GM21528 (cell line): Measurements from ENCODE around the gene MAST4.

ENCODE experiments used
- ATAC-seq: cut with Tn5 transposase; IDR thresholded peaks from one replicate; pipeline ENCODE4 v1.9.1; 2021; ENCODE audit warnings: mild to moderate bottlenecking, moderate library complexity; ENCODE audit not compliant: unreplicated experiment, low FRiP score

MAST4 gene

DNA sequence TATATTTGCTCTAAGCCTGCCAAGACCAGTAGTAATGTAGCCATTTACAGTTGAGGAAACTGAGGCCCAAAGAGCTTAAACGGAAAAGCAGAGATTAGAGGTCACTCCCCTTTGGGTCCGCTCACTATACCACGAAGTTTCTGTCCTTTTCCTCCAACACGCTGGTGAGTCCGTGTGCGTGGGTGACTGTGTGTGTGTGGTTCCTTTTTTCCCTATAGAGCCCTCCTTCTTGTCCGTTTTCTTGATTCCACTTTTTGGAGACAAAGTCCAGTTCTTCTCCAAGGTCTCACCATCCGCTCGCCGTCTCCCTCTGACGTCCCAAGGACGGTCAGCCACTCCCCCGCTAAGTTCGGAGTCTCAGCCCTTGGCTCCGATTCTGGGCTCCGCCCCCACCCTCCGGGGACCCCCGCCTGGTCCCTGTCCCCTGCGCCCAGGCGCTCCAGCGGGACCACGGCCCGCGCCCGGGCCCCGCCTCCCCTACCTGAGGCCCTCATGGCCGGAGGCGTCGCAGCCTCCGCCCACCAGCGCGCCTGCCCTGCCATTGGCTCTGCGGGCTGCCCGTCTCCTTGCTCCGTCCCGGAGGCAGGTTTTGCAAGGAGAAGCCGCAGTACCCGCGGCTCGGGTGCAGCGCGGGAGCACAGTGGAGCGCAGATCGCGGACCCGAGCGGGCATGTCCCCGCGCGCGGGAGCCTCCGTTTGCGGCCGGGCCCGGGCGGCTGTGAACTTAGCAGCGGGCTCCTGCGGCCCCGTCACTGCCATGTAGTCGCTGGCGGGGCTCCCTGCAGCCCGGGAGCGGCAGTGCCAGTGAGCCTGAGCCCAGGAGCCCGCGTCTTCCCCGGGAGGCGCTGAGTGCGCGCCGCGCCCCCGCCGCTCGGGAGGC lies at the start of gene MAST4:
TSS of gene MAST4 (plus strand) at position 638 of the 880 bp plus-strand sequence. CDS start 263 bp downstream, outside the sequence.
- ATAC-seq, result peak; percentile 98

DNA sequence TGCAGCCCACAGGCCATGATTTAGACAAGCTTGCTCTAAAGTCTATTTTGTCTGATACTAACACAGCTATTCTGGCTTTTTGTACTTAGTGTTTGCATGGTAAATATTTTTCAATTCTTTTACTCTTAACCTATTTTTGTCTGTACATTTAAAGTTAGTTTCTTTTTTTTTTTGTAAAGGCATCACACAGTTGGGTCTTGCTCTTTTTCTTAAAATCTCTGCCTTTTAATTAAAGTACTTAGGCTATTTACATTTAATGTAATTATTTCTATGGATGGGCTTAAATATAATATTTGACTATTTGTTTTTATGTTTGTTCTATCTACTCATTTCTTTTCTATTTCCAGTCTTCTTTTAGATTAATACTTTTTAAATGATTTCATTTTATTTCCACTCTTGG lies 49.7 kb upstream of the MAST4 start:
- ATAC-seq, result no peak

DNA sequence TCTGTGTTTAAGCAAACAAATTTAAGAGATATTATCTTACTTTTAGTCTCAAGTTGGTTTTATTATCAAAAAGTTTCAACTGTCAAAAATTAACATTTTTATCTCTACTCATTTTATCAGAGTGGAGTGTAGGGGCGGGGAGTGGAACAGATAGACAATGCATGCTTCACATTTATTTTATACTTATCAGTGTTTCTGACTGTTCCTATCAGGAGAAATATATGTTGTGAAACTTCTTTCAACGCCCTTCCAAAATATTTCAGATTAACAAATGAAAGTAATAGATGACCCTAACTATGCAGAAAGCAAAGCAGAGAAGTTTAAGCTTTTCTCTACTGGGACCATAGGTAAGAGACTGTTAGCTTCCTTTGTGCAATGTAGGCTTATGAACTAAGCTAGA lies 44.9 kb upstream of the MAST4 start:
- no peak for ATAC-seq

DNA sequence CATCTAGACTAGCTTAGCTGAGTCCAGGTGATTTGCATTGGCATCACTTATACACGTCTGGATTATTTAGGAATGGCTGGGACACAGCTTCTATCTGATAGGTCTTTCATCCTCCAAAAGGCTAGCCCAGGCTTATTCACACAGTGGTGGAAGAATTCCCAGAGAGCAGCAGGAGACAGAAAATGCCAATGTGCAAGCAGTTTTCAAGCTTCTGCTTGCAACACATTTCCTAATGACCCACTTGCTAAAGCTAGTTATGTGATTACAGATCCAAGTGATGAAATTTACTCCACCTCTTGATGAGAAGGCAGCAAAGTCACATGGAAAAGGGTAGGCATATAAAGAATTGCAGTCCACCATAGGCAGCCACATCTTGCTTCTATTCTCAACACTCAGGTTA lies 44.2 kb upstream of the MAST4 start:
- ATAC-seq, result no peak

DNA sequence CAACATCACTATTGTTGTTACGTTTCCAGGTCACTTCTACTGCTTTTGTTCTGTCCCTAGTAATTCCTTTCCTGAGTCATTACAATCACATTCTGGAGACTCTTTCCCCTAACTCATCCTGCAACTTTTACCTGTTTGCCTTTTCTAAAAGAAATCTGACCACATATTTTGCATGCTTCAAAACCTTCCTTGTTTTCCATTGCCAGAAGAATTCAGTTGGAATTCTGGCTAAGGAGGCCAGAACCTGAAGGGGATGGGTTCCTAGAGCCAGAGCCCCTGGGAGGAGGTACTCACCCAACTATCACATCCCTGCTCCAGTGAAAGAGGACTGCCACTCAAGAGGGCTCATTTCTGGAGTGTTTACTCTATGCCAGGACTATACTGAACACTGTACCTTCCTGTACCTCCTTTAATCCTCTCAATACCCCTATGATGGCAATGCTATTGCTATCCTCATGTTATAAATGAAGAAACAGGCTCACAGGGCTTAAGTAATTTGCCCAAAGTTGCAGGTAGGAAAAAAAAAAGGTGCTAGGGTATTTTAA lies 42.8 kb upstream of the MAST4 start:
- no peak for ATAC-seq

DNA sequence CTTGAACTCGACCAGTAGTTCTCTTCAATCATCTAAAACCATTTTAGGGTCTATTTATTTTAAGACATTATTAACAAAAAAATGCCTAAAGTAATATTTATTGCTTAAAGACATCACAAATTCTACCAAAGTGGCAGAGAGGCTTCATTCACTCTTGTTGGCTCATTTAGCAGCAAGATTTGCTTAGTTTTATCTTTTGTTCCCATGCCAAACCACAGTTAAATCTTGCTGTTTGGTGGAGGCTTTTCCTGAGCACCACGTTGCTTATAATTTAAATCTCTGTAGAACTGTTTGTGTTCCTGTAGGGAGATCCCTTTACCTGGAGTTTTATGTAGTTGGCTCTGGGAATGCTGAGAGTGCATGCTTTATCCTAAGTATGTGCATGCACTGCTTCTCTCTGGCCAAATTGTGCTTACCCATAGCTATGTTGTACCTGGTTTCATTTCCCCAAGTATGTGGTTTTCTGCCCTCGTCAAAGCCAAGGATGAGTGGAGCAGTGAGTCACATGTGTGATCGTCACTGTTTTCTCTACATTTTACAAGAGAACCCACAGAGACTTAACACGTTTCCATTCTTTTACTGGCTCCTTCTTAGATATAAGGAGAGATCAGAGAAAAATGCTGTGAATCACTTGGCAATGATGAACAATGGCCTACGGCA lies 42.1 kb upstream of the MAST4 start:
- peak; percentile 96 for ATAC-seq

DNA sequence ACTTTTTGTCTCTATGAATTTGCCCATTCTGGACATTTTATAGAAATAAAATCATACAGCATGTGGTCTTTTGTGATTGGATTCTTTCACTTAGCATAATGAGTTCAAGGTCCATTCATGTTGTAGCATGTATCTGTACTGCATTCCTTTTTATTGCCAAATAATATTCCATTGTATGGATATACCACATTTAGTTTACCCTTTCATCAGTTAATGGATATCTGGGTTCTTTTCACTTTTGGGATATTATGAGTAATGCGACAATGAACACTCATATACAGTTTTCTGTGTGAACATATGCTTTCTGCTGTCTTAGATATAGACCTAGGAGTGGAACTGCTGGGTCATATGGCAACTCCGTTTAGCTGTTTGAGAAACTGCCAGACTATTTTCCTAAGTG lies 41.3 kb upstream of the MAST4 start:
- ATAC-seq, result no peak

DNA sequence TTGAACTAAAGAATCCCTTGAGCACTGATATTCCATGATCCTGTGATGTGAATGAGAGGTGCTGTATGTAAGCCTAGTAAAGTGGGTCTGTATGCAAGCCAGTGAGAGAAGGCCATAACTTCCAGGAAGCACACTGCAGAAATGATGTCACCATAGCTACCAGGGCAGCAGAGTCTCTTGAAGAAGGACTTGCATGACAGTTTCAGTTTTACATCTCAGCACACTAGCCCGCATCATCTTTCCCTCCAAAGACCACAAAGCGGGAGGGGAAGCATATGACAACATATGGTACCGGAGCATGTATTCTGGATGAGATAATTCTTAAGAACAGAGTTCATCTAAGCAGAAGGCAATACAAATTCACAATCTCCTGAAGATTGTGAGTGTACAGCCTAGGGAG lies 37.6 kb upstream of the MAST4 start:
- no peak for ATAC-seq

DNA sequence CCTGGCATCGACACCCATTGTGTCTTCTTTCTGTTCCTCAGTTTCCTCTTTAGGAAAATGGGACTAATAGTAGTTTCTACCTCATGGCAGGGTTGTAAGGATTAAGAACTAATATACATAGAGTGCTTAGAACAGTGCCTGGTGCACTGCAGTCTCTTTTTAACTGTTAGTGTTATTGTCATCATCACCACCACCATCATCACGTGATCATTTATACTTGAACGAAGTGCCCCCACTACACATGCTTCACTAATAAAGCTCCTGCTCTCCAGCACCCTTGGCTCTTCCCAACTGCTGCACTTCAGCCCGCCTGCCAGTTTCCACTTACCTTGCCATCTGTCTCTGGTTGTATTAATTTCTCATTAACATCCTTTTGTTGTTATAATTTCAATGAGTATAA lies 35.8 kb upstream of the MAST4 start:
- no peak for ATAC-seq

DNA sequence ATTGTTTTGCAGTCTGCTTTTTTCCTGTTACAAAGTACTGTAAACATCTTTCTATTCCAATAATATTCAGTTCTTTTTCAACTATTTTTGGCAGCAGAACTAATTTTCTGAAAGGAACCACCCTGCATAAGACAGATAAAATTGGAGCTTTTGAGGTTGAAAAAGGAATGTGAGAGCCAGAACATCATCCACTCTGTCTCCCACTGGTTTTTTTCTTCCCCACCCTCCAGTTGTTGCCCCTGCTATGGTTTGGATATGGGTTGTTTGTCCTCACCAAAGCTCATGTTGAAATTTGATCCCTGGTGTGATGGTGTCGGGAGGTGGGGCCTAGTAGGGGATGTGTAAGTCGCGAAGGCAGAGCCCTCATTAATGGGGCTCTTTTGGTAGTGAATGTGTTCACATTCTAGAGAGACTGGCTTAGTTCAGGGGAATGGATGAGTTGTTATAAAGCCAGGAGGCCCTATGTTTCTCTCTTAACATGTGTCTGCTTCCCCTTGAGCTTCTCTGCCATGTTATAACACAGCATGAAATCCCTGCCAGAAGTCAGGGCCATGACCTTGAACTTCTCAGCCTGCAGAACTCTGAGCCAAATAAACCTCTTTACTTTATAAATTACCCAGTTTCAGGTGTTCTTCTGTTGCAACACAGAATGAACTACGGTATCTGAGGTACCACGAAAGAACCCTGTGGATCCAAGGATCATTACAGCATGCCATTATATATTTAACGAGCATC lies 34.8 kb upstream of the MAST4 start:
- ATAC-seq, result no peak

DNA sequence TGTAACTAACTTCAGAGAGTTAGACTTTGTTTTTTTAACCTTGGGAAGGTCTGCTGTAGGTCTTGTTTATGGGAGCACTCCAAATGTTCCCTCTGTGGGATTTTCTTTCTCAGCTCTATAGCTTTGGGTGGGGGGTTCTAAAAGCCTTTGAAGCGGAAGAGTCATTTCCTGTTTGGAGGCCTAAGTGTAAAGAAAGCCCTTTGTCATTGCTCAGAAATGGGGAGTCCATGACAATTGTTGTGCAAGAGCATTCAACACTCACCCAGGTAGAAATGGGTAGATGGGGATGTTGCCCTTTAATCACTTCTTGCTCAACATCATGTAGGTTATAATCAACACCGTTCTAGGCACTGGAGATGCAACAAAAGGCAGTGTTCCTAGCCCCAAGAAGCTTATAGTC lies 30.3 kb upstream of the MAST4 start:
- no peak for ATAC-seq

DNA sequence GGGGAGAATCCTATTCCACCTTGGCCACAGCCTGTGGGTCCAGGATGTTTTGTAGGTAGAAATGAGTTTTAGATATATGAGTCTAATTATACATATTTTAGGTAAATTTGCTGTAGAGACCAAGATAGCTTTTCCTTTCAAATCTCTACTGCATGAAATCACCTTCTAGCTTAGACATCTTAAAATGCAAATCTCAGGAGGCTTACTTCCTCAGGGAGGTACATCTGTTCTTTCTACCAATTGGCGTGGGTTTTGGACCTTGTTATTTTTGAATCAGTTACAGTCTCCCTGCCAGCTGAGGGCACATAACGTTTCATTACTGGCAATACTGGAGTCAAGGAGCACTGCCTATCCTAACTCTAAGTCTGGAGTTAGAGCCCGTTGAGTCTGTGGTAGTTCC lies 28.7 kb upstream of the MAST4 start:
- ATAC-seq, result no peak

DNA sequence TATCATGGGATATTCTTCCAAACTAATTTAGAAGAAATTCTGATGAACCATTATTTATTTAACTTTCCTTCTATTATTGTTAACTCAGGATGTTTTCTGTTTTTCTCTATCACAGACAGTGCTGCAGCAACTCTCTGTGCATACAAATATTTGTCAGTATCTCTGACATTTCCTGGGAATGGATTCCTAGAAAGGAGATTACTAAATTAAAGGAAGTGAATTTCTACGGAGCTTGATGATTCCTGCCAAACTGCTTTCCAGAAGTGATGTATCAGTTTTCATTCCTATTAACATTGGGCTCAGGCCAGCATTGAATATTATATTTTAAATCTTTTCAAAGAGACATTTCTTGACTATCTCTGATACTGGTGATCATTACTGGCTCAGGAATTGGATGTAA lies 26.0 kb upstream of the MAST4 start:
- no peak for ATAC-seq

DNA sequence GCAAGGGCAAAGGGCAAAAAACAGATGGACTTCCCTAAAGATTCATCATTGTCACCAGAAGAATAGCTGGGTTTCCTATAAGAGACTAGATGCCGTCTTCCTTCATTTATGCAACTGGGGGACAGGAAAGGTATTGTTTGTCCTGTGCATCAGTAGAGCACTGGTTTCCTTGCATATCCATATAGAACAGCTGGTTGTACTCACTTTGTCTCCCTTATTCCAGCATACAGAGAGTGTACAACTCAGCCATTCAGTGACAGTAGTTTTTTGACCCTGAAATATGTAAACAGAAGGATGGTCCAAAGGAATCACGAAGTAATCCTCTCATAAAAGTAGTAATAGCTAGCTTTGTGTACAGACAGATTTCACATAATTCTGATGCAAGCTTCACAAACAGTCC lies 22.5 kb upstream of the MAST4 start:
- no peak for ATAC-seq

DNA sequence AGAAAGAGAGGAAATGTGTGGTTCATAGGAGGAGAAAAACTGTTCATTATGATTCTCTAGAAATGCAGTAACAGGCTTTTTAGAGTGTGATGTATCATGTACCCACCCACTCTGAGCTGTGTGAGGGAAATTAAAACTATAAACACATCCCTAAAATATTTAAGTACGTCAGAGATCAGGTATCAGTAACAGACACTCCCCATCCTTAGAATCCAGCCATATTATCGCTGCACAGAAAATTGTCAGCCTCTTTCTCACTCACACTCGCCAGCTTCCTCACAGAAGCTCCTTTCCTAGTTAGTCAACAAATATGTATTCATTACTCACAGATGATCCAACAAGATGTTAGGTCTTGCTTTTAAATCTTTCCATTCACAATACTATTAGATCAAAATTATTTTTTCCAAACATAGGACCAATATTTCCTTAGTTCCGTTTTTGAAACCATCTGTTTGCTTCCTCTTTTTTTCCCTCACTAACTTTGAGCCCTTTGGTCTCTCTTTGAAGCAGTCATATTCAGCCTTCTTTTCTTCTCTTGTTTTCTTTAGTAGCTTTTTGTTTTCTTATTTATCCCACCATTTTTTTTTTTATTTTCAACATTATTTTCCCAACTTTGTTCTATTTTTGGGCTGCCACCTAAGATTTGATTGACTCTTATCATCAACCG lies 13.6 kb upstream of the MAST4 start:
- ATAC-seq, result no peak

DNA sequence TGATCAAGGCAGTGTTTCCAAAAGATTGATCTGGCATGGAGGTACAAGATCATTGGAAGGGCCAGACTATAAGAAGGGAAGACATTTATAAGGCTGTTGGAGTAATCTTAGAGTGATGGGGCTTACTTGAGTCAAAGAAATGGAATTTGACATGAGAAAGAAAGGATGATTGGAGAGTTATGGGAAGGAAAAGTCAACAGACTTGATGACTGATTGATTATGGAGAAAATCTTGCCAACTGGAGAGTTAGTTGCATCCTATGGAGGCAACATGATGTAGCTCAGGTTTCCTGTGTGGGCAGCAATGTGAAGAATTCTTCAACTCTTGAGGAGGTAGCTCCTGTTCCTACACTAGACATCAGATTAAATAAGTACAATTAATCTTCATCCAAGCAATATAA lies 10.9 kb upstream of the MAST4 start:
- no peak for ATAC-seq

DNA sequence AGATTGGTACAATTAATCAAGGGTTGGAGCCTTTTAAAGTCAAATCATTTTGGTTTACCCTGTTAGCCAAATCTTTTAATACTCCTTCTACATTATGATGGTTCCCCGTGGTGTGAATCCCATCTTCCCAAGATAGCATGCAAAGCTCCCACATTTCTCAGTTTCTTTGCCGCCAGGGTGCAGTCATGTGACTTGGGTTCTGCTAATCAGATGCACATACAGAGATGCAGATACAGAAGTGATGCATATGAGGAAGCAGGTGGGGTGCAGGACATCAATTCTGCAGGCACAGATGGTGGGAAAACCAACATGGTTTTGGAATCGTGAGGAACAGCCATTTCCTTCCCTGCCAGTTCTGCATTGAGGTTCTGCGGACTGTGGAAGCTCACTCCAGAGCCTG lies 8.4 kb upstream of the MAST4 start:
- ATAC-seq, result no peak

DNA sequence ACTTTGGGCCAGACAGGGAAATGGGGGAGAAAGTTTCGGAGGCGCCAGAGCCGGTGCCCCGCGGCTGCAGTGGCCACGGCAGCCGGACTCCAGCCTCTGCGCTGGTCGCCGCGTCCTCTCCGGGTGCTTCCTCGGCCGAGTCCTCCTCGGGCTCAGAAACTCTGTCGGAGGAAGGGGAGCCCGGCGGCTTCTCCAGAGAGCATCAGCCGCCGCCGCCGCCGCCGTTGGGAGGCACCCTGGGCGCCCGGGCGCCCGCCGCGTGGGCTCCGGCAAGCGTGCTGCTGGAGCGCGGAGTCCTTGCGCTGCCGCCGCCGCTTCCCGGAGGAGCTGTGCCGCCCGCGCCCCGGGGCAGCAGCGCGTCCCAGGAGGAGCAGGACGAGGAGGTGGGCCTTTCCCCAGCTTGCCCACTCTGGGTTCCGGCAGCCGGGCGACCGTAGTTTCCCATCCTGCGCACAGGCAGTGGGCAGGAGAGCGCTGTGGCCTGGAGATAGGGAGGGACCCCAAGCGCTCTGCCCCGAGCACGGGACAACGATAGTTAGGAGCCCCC lies 516 bp downstream of the MAST4 start:
- ATAC-seq, result peak; percentile 41

DNA sequence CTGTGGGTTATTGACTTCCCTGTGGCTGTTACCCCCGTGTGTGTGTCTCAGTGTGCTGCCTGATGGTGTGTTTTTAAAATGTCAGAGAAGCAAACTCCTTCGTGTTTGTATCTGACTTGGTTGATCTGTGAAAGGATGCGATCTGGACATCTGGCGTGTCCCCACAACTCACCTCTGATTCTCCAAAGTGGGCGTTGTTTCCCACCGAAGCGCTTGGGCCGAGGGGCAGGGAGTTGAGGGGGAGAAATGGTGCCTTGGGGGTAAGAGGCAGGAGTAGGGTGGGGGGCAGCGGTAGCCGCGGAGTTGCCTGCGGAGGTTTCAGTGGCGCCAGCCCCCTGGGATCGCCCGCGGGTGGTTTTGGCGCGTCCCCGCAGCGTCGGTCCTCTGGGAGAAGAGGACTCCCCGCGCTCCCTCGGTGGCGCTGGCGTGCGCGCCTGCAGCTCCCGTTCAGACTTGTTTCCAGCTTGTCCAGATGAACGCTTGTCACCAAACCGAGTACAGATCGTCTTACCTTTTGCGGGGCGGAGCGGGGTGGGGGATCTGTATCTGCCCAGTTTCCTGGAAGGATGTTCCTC lies 1.1 kb downstream of the MAST4 start:
- ATAC-seq, result no peak

DNA sequence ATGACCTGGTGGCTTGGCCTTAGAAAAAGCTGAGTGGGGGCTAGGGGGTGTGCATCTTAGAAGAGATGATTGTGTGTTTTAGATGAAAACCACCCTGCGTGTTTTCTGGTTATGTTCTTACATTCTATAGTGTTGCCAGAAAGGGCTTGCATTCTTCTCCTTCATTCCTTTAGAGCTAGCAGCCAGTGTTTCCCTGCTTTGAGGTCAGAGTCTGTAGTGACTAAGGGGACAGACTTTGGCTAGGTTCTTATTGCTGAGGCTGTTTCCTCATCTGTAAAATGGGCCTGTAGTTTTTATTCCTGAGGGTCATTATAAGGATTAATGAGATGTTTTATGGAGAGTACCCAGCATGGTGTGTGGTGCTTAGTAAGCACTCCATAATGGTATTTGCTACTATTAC lies 6.4 kb downstream of the MAST4 start:
- no peak for ATAC-seq
